SK-N-SH treated with all-trans-retinoic acid at 6 μM for 48 hours (cell line): ENCODE results near the gene ARRB1.

Experiments
- ARNTL ChIP-seq: fragments of 450-650 bp; formaldehyde crosslinking; IDR thresholded peaks from 2 replicates; pipeline ENCODE4 v1.5.0; 2020; ENCODE audit warnings: low read depth, mild to moderate bottlenecking, moderate library complexity, borderline replicate concordance
- BACH2 ChIP-seq: fragments of 250-450 bp; sonication (Bioruptor Pico); IDR thresholded peaks from 2 replicates; pipeline ENCODE4 v1.9.0; 2021; ENCODE audit warnings: mild to moderate bottlenecking, borderline replicate concordance
- RARB ChIP-seq: fragments of 250-450 bp; sonication (Bioruptor Pico); IDR thresholded peaks from 2 replicates; pipeline ENCODE4 v1.8.0; 2021; ENCODE audit warnings: mild to moderate bottlenecking, moderate library complexity
- ZFP3 ChIP-seq: fragments of 250-450 bp; sonication (Bioruptor Pico); IDR thresholded peaks from 2 replicates; pipeline ENCODE4 v1.5.0; 2020; ENCODE audit warnings: mild to moderate bottlenecking, moderate library complexity
- ZFP30 ChIP-seq: fragments of 450-650 bp; formaldehyde crosslinking; IDR thresholded peaks from 2 replicates; pipeline ENCODE4 v1.5.0; 2022; ENCODE audit warnings: mild to moderate bottlenecking, moderate library complexity
- ZNF70 ChIP-seq: fragments of 450-650 bp; formaldehyde crosslinking; IDR thresholded peaks from 2 replicates; pipeline ENCODE4 v1.5.0; 2020; ENCODE audit warnings: mild to moderate bottlenecking, moderate library complexity
- TF ChIP-seq, protein P1 (sequence below): fragments of 250-450 bp; sonication (Bioruptor Pico); IDR thresholded peaks from 2 replicates; pipeline ENCODE4 v1.8.0; 2020; ENCODE audit warnings: mild to moderate bottlenecking, moderate library complexity, borderline replicate concordance
- TF ChIP-seq, protein P2 (sequence below): fragments of 250-450 bp; sonication (Bioruptor Pico); IDR thresholded peaks from 2 replicates; pipeline ENCODE4 v1.5.1; 2021; ENCODE audit warnings: mild to moderate bottlenecking, moderate library complexity

DNA sequence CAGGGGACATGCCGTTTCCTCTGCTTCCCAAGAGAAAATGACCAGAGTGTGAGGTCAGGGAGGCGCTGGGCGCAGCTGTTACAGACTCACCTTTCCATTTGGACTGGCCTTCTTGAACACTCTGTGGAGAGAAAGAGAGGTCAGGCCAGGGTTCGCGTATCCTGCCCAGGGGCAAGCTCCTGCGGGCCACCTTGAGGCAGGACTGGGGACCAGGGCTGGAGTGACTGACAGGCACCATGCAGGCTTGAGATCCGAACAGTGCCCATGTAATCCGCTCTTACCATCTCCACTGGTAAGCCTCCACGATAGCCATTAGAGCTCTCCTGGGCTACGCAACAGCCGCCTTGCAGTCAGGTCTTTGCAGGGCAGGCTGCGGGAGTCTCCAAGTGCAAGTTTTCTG, 61.5 kb downstream of the ARRB1 start:
- TF ChIP-seq ZFP3 (CRISPR knock-in tag) = no peak
- no peak for TF ChIP-seq ARNTL (CRISPR knock-in tag)
- no peak for TF ChIP-seq ZFP30 (CRISPR knock-in tag)
- no peak for TF ChIP-seq RARB (CRISPR knock-in tag)
- TF ChIP-seq, protein P1, sequence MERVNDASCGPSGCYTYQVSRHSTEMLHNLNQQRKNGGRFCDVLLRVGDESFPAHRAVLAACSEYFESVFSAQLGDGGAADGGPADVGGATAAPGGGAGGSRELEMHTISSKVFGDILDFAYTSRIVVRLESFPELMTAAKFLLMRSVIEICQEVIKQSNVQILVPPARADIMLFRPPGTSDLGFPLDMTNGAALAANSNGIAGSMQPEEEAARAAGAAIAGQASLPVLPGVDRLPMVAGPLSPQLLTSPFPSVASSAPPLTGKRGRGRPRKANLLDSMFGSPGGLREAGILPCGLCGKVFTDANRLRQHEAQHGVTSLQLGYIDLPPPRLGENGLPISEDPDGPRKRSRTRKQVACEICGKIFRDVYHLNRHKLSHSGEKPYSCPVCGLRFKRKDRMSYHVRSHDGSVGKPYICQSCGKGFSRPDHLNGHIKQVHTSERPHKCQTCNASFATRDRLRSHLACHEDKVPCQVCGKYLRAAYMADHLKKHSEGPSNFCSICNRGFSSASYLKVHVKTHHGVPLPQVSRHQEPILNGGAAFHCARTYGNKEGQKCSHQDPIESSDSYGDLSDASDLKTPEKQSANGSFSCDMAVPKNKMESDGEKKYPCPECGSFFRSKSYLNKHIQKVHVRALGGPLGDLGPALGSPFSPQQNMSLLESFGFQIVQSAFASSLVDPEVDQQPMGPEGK (CRISPR knock-in tag) = no peak
- TF ChIP-seq BACH2 (CRISPR knock-in tag) = no peak
- TF ChIP-seq, protein P2, sequence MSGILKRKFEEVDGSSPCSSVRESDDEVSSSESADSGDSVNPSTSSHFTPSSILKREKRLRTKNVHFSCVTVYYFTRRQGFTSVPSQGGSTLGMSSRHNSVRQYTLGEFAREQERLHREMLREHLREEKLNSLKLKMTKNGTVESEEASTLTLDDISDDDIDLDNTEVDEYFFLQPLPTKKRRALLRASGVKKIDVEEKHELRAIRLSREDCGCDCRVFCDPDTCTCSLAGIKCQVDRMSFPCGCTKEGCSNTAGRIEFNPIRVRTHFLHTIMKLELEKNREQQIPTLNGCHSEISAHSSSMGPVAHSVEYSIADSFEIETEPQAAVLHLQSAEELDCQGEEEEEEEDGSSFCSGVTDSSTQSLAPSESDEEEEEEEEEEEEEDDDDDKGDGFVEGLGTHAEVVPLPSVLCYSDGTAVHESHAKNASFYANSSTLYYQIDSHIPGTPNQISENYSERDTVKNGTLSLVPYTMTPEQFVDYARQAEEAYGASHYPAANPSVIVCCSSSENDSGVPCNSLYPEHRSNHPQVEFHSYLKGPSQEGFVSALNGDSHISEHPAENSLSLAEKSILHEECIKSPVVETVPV (CRISPR knock-in tag) = no peak
- TF ChIP-seq ZNF70 = no peak
